ENCODE data around the gene NSL1. TPM values are rescaled to one million over a fixed set of nuclear protein-coding genes. Genes with fewer than 3 reads are reported as not detected.
"Not testable (repeated sequence)": the region's sequence is repeated elsewhere in the genome, so short reads cannot be mapped to it uniquely, and the experiment has no call there.

NSL1 gene
- polyA plus RNA-seq (ENCODE audit: insufficient read length), result 45.7 TPM
- long read RNA-seq, donor 1, transcript NSL1-202 (6 exons, 2,317 nt), result major isoform, 22 of 27 reads
- long read RNA-seq, donor 1, partial matches to known transcripts, result 0 of 27 reads
- long read RNA-seq, donor 1, other reads (novel, unspliced or antisense), result 0 of 27 reads
- long read RNA-seq, donor 2, transcript NSL1-202 (6 exons, 2,317 nt), result major isoform, 22 of 23 reads
- long read RNA-seq, donor 2, partial matches to known transcripts, result 0 of 23 reads
- long read RNA-seq, donor 2, other reads (novel, unspliced or antisense), result 0 of 23 reads
- long read RNA-seq, donor 3, transcript NSL1-202 (6 exons, 2,317 nt), result major isoform, 13 of 15 reads
- long read RNA-seq, donor 3, partial matches to known transcripts, result 0 of 15 reads
- long read RNA-seq, donor 3, other reads (novel, unspliced or antisense), result 0 of 15 reads
- long read RNA-seq, donor 4, partial matches to known transcripts, result 0 of 8 reads
- long read RNA-seq, donor 4, other reads (novel, unspliced or antisense), result 0 of 8 reads
- long read RNA-seq, donor 5, transcript NSL1-202 (6 exons, 2,317 nt), result major isoform, 33 of 40 reads
- long read RNA-seq, donor 5, partial matches to known transcripts, result 0 of 40 reads
- long read RNA-seq, donor 5, other reads (novel, unspliced or antisense), result 0 of 40 reads
- long read RNA-seq, donor 6, transcript NSL1-202 (6 exons, 2,317 nt), result major isoform, 15 of 15 reads
- long read RNA-seq, donor 6, partial matches to known transcripts, result 0 of 15 reads
- long read RNA-seq, donor 6, other reads (novel, unspliced or antisense), result 0 of 15 reads
- long read RNA-seq, donor 7, transcript NSL1-202 (6 exons, 2,317 nt), result major isoform, 40 of 48 reads
- long read RNA-seq, donor 7, partial matches to known transcripts, result 0 of 48 reads
- long read RNA-seq, donor 7, other reads (novel, unspliced or antisense), result 0 of 48 reads
- long read RNA-seq, donor 8, transcript NSL1-202 (6 exons, 2,317 nt), result major isoform, 12 of 15 reads
- long read RNA-seq, donor 8, partial matches to known transcripts, result 0 of 15 reads
- long read RNA-seq, donor 8, other reads (novel, unspliced or antisense), result 0 of 15 reads

GRCh38 chr1:212791676-212792395 lies at the start of gene NSL1, which contains the start of gene TATDN3:
TSS of gene NSL1 (minus strand) at chr1:212791777. CDS start at chr1:212791763, 14 bp downstream.
TSS of gene TATDN3 (plus strand) at chr1:212791894. CDS start at chr1:212791922, 28 bp downstream.
- DNase-seq, result peak; percentile 98

GRCh38 chr1:212838145-212838544 lies 46.6 kb upstream of the NSL1 start:
- no peak for DNase-seq

GRCh38 chr1:212833211-212834207 lies 41.9 kb upstream of the NSL1 start:
- DNase-seq, result not testable (repeated sequence)

GRCh38 chr1:212828395-212828794 lies 36.8 kb upstream of the NSL1 start:
- DNase-seq, result no peak

- no peak for DNase-seq
Observed at GRCh38 chr1:212827831-212828278, 36.3 kb upstream of the NSL1 start.

GRCh38 chr1:212827171-212827776 lies 35.7 kb upstream of the NSL1 start:
- no peak for DNase-seq

- DNase-seq, result no peak
Observed at GRCh38 chr1:212825798-212826452, 34.3 kb upstream of the NSL1 start.

- DNase-seq, result no peak
Observed at GRCh38 chr1:212824201-212824600, 32.6 kb upstream of the NSL1 start.

- no peak for DNase-seq
Observed at GRCh38 chr1:212822956-212823355, 31.4 kb upstream of the NSL1 start.

- DNase-seq, result no peak
Observed at GRCh38 chr1:212820969-212821368, 29.4 kb upstream of the NSL1 start.

- no peak for DNase-seq
Observed at GRCh38 chr1:212819726-212820125, 28.1 kb upstream of the NSL1 start.

- DNase-seq, result no peak
Observed at GRCh38 chr1:212816567-212817278, 25.1 kb upstream of the NSL1 start.

GRCh38 chr1:212814537-212815334 lies 23.2 kb upstream of the NSL1 start:
- DNase-seq, result peak; percentile 30

- no peak for DNase-seq
Observed at GRCh38 chr1:212805767-212806166, 14.2 kb upstream of the NSL1 start.

GRCh38 chr1:212797681-212798080 lies 6.1 kb upstream of the NSL1 start:
- DNase-seq, result no peak

- DNase-seq, result no peak
Observed at GRCh38 chr1:212794561-212795014, 3.0 kb upstream of the NSL1 start.

GRCh38 chr1:212792396-212792908 lies 875 bp upstream of the NSL1 start:
- DNase-seq, result no peak
